GM19328 (cell line): Measurements from ENCODE around the gene CAMK4.
"Not testable (repeated sequence)": the region's sequence is repeated elsewhere in the genome, so short reads cannot be mapped to it uniquely, and the experiment has no call there.

Experiments used
- ATAC-seq: cut with Tn5 transposase; IDR thresholded peaks from one replicate; pipeline ENCODE4 v1.9.1; 2021; ENCODE audit warnings: mild to moderate bottlenecking, moderate library complexity; ENCODE audit not compliant: unreplicated experiment

CAMK4 gene

DNA sequence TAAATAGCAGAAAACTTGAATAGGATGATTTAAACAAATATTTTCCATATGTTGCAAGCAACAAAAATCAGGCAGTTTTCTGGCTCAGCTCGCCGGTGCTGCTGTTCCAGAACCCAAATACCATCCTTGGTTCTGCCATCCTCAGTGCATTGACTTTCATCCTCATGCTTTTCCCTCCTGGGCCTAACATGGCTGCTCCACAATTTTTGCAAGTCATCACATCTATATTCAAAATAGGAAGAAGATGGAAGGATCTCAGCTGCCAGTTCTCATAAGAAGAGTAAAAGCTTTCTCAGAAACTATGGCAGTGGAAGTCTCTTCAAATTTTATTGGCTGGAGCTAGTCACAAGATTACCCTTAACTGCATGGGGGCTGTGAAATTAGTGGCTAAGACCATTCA is 151.5 kb downstream of the CAMK4 start:
- no peak for ATAC-seq

DNA sequence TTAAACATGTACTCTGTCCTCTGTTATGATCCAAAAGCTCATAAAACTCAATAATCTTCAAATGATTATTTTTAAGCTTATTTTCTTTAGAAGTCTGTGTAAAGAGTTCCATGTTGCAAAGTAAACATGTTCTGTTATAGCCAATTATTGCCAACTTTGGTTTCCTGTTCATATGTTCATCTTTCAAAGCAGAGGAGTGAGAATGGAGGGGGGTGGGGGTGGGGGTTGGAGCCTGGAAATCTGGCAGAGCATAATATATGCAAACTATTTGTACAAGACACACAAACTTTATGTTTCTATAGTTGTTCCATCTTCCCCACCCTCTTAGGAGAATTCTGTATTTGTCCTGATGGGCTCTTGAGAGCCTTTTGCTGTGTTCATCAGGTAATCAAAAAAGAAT is 153.1 kb downstream of the CAMK4 start:
- no peak for ATAC-seq

DNA sequence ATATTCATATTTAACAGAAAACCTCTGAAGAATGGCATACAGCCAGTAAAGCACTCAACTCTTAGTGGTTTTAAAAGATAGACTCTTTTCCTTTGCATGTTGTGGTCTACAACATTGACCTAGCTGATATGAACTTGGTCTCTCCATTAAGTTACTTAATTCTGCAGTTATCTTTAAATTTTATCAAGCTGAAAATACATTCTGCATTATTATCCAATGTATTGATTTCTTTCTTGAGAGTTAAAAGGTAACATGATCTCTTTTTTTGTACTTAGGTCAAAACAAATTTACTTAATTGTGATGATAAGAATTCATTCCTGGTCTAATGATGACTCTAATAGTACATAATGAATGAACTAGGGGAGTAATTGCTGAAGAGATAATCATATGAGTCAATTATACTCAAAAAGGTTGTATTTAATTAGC is 155.2 kb downstream of the CAMK4 start:
- ATAC-seq = no peak

DNA sequence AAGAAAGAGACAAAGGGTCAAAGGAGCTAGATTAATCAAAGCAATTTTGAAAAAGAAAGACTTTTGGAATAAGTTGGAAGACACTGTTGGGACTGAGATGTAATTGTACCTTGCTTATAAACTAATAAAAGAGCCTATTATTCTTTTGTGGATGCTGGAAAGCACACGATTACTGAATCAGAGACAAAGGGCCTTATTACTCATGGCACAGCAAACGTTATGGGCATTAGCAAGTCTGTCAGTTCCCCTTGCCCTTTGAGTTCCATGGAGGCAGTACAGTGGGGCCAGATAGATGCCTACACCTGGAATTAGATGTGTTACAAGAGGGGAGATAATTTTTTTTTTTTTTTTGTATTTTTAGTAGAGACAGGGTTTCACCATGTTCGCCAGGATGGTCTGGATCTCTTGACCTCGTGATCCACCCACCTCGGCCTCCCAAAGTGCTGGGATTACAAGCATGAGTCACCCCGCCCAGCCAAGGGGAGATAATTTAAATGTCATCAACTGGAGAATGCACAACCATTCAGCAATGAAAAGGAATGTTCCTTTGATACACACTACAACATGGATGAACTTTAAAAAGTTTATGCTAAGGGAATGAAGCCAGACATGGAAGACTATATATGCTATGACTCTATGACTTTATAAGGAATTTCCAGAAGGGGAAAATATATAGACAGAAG is 159.2 kb downstream of the CAMK4 start:
- ATAC-seq = no peak

DNA sequence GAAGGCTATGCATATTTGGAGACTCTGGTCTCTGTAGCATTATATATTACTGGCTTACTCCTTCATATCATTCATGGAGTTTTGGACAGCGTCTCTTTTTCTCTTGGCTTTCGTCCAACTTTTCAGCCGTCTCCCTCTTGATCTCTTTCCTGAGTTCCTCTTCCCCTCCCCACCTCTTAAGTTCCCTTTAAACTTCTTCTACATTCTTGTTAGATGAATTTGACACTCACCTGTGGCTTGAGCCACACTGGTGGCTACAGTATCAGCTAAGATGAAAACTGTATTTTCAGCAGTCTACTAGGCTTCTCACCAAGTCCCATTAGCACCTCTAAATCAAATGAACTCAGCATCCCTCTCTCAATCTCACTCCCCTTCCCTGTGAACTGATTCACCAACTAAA is 160.0 kb downstream of the CAMK4 start:
- ATAC-seq = no peak

DNA sequence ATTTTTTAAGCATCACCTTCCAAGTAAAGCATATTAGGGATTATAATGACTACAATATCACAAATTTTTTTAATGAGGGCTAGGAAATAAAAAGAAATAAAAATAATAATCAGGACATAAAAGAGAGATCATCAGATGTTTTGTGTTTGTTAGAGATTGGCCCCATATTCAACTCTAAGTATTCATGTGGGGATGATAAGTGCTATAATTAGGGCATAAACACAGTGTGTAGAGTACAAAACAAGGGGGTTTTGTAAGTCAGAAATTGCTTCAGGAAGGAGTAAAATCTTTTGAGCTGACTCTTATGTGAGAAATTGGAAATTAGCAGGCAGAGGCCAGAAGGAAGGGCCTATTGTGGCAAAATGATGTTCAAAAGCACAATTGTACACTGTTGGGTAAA is 160.9 kb downstream of the CAMK4 start:
- no peak for ATAC-seq

DNA sequence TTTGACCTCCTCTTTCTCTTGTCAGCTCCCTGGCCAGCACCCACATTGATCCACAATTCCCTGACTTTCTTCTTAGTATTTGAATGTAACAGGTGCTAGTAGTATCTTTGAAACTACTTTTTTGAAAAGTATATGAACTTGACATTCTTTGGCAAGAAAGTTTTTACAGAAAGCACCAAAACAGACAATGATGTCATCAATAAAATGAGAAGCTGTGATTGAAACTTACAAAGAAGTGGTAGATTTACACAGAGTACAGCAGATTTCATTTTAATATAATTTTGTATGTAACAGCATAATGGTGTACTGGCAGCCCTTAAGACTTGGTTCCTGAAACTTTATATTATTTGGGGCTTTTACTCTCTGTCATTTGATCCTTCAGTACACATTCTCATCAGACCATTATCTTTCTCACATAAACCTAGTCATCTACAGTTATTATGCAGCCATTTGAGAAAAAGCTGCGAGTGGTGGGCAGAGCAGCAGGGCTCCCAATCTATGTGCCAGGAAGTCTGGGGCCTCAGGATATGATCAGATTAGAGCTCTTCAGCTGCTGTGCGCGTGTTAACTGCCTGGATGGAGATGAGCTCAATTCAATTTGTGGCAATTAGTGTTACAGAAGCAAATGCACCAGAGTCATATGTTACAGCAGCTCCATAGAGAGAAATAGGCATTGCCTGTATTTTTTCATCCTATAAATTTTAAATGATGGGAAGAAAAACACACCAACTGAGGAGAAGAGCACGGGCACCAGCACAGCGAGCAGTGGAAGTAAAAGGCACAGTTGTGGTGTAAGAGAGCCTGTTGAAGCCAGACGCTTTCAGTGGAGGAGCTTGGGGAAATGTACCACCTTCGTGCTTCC is 162.0 kb downstream of the CAMK4 start:
- no peak for ATAC-seq

DNA sequence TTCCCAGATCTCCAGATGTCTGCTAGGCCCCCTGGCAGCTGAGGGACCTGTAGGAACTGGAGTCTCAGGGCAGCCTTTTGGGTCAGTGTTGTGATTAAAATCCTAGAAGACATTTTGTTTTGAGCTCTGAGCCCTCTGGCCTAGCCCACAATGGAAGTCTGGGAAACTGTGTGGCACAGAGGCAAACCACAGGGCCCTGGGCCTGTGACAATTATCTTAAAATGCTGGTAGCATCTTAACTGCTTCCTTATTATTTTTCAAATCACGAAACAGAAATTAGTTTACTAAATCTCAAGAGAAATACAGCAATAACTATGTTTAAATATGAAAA is 162.6 kb downstream of the CAMK4 start:
- no peak for ATAC-seq

DNA sequence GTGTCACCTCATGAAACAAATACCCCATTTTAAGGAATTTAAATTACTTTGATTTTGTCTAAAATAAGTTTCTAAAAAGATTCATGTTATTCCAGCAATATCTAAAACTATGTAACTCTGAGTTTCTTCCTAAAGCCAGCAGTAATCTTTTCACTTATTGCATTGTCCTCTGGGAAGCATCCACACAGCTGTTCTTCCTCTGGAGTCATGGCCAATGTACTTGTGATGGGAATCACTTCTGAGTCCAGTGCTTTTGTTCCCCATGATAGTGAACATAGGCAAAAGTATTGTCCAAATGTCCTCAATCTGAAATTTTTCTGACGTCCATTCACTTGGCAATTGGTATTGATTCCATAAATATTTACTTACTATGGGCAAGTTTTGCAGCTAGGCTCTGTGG is 163.2 kb downstream of the CAMK4 start:
- no peak for ATAC-seq

DNA sequence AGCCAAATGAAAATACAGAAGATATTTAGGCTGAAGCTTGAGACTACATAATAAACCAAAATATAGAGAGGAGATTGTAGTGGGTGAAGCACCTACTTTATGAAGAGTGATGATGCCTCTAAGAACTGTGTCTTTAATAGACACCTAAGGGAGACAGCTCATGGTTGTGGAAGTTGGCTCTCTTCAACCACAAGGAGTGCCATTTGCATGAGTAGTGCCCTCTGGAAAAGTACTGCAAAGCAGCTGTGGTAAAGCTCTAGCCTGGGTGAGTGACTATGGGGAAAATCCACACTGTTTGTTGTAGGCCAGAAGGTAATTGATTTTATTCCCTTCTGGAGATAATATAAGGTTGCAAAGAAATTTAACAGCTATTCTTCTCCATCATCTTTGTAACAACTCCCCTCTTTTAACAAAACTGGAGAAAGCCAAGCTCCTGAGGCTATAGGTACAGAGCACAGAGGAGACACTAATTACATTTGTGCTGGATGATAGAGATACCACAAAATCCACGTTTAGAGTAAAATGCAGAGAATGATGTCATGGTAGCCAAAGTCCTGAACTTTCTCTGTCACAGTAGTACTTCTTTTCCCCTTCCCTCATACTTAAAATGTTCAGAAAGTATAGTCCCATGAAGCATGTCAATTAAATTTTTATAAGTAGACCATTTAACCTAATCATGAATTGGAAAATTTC is 165.4 kb downstream of the CAMK4 start:
- ATAC-seq = no peak

DNA sequence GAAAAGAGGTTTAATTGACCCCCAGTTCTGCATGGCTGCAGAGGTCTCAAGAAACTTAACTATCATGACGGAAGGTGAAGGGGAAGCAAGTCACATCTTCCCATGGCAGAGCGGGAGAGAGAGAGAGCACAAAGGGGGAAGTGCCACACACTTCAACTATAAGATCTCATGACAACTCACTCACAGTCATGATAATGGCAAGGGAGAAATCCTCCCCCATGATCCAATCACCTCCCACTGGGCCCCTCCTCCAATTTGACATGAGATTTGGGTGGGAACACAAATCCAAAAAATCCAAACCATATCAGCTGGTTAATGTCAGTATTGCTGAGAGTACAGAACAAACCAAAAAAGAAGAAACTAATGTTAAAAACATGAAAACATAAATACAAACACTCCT is 168.0 kb downstream of the CAMK4 start:
- ATAC-seq = no peak

DNA sequence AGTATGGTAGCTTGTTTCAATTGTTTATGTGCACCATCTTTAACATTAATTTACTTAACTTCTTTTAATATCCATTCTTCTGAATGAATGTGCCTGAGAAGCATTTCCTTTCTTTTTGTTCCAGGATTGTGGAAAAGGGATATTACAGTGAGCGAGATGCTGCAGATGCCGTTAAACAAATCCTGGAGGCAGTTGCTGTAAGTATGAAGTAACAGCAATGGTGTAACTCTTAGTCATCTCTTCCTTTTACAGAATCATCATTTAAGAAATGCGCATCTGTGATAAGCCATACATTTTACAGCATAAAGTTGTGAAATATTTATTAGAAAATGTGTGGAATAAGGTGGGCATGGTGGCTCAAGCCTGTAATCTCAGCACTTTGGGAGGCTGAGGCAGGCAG is 170.4 kb downstream of the CAMK4 start:
- ATAC-seq = no peak

DNA sequence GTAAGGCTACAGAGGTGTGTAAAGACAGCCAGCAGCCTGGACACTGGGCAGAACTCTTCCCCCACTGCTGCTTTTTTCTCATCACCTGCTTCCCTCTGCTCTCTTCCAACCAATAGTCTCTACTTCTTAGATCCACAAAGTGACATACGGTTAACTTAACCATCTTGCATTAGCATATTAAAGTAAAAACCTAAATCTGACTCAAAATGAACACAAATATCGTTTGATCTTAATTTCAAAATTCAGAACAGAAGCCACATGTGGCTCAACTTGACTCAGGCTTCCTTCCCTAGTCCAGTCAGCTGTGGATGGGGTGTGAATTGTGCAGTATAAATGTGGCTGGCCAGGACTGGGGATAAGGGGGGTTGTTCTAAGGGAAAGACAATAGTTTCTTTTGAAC is 173.8 kb downstream of the CAMK4 start:
- no peak for ATAC-seq

DNA sequence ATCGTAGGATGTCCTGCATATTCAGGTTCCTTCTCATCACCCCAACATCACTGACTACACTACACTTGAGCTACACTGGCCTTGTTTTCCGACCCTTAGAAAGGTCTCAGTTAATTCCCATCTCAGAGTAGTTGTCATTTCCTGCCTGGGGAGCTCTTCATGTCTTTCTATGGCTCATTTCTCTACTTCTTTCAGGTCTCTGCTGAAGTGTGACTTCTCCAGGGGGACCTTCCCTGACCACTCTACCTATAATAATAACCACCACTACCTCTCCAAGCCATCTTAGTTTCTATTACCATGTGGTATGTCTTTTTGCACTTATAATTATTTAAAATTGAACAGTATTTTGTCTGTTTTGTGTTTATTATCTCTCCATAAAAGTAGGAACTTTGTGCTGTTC is 174.9 kb downstream of the CAMK4 start:
- ATAC-seq = no peak

DNA sequence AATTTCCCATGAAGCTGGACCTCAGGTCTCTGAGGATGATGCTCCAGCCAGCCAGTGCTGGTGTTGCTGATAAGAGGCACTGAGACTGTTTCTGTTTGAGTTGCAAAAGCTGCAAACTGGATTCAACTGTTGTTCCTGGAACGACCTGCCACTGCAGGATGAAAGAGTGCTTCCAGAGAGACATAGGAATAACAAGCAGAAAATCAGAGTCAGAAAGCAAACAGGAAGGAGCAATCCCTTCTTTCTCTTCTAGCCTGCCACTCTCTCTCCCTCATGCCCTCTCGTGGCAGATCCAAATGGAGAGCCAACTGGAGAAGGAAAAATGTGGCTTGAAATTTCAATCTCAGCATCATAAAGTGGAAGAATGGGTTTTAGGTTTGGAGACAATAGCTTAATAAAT is 177.7 kb downstream of the CAMK4 start:
- ATAC-seq = no peak

DNA sequence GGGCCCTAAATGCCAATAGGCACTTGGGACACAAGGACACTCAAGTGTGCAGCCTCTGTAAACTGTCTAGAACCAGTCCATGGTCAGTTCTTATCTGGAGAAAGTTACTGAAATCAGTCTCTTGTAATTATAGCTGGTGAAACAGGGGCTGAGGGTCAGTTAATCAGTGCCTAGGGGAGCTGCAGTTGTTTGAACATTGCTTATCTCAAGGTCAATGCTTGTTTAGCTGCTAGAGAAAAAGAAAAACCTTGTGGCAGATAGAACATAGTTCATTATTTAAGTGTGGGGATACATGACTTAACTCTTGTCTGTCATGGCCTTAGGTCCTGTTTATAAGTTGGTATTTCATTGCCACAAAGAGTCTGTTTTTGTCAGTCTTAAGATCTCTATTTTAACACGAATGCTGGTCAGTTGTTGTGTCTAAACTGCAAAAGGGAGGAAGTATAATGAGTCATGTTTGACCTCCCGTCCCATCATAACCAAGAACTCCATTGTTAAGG is 180.1 kb downstream of the CAMK4 start:
- ATAC-seq = no peak

DNA sequence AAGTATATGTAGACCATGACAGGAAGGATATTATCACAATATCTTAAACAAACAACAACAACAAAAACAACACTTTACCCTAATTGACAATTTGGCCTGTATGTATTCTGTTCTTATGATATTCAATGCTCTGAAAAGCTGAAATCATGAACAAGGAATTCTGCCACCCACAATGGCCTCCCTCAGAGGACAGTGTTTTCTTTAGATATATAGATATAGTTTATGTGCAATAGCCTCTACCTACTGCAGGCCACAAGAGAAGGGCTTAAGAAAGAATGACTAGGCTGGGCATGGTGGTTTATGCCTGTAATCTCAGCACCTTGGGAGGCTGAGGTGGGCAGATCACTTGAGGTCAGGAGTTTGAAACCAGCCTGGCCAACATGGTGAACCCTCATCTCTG is 183.4 kb downstream of the CAMK4 start:
- no peak for ATAC-seq

DNA sequence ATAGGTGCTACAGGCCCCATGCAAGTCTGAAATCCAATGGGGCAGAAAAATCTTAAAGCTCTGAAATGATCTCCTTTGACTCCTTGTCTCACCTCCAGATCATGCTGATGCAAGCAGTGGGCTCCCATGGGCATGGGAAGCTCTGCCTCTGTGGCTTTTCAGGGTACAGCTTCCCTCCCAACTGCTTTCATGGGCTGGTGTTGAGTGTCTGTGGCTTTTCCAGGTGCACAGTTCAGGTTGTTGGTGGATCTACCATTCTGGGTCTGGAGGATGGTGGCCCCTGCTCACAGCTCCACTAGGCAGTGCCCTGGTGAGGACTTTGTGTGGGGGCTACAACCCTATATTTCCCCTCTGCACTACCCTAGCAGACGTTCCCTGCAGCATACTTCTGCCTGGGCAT is 184.6 kb downstream of the CAMK4 start:
- no peak for ATAC-seq

DNA sequence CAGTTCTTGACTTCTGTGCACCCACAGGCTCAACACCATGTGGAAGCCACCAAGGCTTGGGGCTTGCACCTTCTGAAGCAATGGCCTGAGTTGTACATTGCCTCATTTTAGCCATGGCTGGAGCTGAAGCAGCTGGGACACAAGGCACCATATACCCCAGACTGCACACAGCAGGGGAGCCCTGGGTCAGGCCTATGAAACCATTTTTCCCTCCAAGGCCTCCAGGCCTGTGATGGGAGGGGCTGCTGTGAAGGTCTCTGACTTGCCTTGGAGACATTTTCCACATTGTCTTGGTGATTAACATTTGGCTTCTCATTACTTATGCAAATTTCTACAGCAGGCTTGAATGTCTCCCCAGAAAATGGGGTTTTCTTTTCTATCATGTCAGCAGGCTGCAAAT is 185.1 kb downstream of the CAMK4 start:
- not testable (repeated sequence) for ATAC-seq

DNA sequence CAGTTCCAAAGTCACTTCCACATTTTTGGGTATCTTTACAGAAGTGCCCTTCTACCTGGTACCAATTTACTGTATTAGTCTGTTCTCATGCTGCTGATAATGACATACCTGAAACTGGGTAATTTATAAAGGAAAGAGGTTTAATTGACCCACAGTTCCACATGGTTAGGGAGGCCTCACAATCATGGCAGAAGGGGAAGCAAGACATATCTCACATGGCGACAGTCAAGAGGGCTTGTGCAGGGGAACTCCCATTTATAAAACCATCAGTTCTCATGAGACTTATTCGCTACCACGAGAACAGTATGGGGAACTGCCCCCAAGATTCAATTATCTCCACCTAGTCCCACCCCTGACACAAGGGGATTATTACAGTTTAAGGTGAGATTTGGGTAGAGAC is 185.9 kb downstream of the CAMK4 start:
- not testable (repeated sequence) for ATAC-seq

DNA sequence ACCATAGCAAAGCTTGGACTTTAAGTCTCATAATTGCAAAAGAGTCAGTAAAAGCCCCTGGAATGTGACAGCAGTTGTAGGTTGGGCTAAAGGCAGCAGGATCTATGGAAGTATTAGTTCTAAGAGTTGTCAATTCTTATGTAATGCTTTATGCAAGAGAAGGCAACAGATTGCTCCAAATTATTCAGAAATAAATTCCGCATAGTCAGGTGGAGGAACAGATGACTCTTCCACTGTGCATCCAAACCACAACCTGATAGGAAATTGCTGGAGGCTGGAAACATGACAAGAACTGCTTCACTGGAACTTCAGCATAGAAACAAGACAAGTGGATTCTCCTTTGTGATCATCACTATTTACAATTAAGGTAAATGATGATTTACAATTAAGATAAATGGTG is 187.1 kb downstream of the CAMK4 start:
- no peak for ATAC-seq

DNA sequence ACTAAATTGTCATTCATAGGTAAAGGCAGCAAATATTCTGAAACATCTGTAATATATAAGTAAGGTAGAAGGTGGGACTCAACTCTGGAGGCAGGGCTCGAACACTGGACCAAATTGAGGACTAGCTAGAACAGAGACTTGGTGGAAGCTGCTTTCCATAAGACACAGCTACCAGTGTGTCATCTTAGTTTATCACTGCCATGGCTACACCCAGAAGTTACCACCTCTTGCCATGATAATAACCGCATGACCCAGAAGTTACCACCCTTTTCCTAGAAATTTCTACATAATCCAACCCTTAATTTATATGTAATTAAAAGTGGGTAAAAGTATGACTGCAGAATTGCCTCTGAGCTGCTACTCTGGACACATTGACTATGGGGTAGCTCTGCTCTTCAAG is 188.4 kb downstream of the CAMK4 start:
- no peak for ATAC-seq
